GM19239 (cell line): Measurements from ENCODE around the gene GJB5.
"Not testable (repeated sequence)": the region's sequence is repeated elsewhere in the genome, so short reads cannot be mapped to it uniquely, and the experiment has no call there.

Experiments used
- DNase-seq: peaks from one replicate; pipeline ENCODE4 v3.0.0; 2011; ENCODE audit warnings: low spot score; ENCODE audit not compliant: insufficient read length
- FAIRE-seq: peaks from 2 replicates; lab custom pipeline; 2011; peaks lifted over from hg19 to GRCh38; lab: Jason Lieb, UNC

GJB5 gene

DNA sequence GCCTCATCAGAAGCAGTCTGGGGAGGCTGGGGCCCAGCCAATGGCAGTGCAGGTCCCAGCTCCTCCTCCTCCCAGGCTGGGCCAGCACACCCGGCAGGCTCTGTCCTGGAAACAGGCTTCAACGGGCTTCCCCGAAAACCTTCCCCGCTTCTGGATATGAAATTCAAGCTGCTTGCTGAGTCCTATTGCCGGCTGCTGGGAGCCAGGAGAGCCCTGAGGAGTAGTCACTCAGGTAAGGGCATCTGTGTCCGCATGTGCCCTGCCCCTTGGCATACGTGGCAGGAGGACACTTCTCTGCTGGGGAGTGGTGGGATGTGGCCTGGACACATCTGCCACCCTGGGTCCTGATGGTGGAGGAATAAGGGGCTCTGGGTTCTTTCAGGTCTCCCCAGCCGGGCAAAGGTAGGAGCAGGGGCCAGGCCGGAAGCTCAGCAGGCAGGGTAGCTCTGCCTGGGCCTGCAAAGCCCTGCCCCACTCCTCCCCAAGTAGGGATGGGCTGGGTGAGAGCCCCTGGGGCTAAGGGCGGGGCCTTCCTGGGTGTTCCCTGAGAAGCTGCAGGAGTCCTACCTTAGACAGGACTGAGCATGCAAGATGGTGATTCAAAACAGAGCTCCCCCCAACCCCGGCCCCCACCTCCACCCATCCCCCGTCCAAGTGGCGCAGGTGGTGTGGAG, at the start of gene GJB5:
TSS of gene GJB5 (plus strand) at position 84 of the 674 bp plus-strand sequence. CDS start 2,284 bp downstream, outside the sequence.
- FAIRE-seq (no peak), DNase-seq (no peak)

DNA sequence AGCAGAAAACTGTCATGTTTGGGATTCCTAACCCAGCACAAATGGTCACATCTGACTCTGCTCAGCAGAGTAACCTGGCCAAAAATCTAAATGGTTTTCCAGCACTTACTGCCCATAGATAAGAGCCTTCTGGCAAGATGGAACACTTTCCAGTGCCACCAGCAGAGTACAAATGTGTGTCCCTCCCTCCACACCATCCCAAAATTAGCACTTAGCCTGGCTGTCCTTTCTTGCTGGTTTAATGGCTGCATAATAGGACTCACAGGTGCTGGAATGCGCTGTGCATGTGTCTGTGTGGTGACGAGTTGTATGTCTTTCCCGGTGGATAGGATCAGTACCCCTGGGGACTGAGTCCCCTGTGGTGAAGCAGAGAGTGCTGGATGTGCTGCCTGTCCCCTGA, 49.8 kb upstream of the GJB5 start:
- no peak for DNase-seq
- FAIRE-seq = no peak

DNA sequence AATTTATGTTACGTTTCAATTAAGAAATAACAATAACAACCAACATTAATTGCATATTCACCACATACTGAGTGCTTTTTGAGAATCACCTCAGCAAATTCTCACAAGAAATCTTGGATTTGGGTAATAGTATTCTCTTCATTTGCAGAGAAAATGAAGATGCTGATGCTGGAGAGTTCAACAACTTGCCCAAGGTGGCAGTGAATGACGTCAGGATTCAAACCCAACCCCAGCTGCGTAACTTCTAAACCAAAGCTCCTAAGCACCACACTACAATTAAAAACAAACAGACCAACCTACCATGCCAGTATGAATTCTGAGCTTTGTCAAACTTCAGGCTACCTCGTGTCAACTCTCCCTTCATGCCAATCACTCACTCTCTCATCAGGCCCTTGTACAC, 46.7 kb upstream of the GJB5 start:
- FAIRE-seq (no peak), DNase-seq (no peak)

DNA sequence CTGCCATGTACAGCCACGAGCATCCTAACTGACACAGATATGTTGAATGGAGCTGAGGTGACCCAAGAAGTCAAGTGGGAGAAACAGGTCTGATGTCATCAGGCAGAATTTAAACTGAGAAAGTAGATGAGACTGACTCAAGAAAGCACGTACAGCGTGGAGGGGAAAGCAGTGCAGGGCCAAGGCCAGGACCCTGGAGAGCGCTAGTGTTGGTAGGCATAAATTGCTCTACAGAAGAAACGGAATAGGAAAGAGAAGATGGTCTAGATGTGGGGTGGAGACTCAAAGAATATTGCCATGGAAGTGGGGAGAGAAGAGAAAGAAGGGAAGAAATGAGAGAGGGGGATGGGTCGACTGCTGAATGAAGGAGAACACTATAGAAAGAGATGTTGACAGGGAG, 45.3 kb upstream of the GJB5 start:
- no peak for DNase-seq
- FAIRE-seq = no peak

DNA sequence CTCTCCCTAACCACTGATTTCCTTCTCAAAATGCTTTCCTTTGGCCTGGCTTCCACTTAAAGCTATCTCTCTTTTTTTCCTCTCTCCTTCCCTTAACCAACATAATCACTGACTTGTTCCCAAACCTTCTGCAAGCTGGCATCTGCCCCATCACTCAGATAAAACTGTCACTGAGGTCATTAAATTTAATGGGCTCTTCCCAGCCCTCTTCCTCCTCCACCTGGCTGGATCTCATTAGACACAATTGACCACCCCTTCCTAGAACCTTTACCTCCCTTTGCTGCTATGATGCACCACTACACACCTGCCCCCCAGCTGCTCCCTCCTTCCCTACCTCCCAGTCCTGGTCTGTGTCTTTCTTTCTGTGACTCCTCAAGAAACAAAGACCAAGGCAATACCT, 44.0 kb upstream of the GJB5 start:
- DNase-seq = no peak
- no peak for FAIRE-seq

DNA sequence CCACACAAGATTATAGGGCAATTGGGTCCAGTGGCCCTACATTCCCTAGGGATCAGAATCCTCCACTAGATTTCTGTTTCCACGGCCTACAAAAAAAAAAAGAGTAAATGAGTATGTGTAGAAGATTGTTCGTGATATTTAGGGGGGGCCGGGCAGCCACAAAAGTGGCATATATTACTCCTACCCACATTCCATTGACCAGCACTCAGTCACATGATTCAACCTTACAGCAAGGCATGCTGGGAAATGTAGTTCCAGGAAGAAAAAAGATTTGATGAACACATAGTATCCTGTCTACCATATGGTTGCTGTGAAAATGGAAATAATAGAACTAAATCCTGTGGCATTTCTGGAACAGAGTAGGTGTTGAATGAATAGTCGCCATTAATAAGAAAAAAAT, 43.4 kb upstream of the GJB5 start:
- FAIRE-seq (no peak), DNase-seq (no peak)

DNA sequence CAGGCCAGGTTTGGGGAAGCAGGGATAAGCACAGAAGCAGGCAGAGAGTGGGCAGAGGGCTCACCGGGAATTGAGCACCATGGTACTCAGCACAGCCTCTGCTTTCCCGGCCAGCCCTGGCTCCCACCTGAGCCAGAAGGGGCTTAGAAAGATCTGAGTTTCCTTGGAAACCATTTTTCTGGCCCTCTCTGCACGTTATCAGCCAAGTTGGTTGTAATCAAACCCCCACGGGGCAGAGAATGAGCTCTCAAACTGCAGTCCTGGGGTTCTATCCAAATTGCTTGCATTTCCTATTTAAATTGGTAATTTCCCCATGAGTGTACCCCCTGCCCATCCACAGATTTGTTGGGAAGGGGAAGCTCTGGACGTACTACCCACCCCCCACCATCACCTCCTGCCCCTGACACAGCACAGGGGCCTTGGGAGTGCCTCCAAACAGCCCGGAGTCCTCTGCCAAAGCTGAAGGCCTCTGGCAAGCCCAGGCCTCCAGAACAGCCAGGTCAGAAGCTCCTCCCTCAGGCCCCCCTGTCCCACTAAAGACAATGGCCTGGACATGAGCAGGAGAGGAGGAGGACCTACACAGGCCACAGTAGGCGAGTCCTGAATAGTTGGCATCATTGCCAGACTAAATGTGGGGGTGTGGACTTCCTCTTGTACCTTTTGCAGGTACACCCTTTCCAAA, 42.7 kb upstream of the GJB5 start:
- FAIRE-seq = no peak
- DNase-seq = no peak

DNA sequence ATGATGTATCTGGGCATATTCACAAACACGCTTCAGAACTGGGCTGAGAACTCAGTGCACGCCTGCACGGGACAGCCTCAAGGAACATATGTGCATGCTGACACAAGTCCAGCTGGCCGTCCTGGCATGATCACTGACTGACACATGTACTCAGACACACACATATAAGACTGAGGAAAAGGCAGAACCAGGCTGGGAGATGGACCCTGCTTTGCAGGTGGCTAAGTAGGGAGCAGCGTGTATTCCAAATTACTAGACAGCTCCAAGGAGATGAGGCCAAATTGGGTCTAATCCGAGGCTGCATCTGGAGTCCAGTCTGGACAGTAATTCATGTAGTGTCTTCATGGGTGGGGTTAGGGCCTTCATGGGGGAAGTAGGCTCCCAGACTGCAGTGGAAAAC, 41.4 kb upstream of the GJB5 start:
- no peak for DNase-seq
- FAIRE-seq = no peak

DNA sequence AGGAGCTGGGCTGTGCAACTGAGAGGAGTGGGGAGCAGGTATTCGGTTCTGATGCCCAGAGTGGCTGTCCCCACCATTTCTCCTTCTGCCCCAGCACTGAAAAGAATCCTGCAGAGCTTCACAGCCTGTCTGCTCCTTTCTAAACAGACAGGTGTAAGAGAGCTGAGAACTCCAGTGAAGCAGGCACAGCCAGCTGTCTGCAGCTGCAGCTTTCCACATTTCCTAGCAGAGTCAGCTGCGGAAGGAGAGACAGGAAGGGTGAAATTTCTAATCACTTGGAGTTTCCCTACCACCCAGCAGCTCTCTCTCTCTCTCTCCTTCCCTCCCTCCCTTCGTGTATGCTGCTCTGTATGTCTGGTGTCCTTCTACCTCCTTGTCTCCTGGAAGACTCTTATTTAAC, 40.5 kb upstream of the GJB5 start:
- FAIRE-seq = no peak
- DNase-seq = no peak

DNA sequence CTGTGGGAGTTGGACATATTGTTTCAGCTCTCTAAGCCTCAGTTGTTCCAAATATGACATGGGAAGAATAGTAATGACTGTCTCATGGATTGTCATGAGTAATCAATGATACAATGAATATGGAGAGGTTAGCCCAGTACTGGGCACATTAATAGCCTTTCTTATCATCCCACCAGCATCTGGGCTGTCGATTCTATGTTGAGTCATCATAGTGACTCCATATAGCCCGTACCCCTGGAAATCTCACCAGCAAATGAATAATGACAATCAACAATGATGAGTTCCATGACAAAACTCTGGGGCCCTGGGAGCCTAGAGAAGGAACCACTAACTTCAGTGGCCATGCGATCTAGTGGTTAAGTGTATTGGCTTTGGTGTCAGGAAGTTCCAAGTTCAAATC, 39.7 kb upstream of the GJB5 start:
- no peak for FAIRE-seq

DNA sequence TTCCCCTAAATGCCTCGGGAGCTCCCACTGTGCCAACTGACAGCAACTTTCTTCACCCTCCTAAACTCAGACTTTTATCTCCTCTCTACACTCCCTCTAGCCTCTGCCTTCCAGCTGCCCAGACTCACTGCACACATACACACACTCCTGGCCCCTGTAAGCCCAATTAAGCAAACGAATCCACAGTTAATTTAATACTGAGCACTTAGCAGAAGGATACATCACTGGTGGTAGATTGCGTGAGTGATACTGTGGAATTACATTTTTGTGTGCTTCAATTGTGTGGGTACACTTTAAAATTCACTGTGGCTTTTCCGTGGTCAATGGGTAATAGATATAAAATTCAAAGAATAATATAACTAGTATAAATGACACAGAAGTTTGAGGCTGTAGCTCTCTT, 33.6 kb upstream of the GJB5 start:
- FAIRE-seq = no peak
- no peak for DNase-seq

More for the DNA sequence above, 39.7 kb upstream of the GJB5 start:
- no peak for DNase-seq

DNA sequence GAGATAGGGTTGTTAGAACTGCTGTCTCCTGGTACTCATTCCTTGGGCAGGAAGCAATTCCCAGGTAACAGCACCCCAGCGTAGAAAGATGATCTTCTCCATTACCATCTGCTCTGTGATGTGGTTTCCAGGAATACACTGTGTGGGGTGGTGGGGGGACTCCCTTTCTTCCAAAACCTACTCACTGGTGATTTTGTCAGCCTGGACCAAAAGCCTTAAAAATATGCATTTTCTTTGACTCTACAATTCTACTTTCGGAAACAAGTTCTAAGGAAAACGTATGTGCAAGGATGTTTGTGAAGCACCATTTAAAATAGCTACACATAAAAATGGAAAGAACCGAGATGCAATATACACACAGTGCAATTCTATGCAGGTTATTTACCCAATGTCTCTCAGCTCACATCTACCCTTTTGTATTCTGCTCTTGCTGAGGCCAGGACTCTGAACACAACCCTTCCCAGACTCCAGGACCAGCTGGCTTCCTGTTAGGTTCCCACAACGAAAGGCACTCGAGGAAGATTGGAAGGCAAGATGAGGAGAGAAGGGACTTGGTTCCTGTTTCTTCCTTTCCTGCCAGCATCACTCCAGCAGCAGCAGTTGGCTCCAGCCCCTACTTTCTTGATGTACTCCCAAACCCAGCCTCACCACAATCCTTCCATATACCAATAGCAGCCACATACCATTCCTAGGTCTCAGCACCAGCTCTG, 33.0 kb upstream of the GJB5 start:
- no peak for DNase-seq
- FAIRE-seq = no peak

DNA sequence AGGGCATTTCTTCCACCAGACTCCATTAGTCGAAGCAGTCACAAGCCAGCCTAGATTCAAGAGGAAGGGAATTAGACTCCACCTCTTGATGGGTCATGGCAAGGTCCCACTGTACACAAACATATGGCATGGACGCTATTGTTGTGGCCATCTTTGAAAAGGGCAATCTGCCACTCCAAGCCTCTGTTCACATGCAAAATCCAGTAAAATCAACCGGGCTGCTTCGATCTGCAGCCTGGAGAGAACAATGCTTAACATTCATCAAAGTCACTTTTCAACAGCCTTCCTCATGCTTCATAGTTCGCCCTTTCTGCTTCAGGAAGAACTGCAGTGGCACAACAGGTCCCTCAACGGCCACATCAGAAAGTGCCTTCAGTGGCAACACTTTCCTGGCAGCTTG, 28.0 kb upstream of the GJB5 start:
- no peak for FAIRE-seq

DNA sequence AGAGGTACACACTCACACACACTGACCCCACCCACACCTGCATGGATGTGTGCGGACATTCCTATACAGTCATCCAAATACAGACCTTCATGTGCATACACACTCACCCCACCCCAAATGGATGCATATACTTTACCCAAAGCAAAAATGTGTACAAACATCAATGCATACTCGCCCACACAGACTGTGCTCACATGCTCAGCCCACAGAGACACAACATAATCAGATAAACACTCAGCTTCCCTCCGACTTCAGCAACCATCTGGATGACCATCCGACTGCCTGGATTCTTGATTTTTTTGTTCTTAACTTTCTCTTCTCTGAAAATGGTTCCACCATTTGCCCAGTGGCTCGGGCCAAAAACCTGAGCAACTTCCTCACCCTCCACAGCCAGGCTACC, 24.4 kb upstream of the GJB5 start:
- DNase-seq (no peak), FAIRE-seq (no peak)

More for the DNA sequence above, 28.0 kb upstream of the GJB5 start:
- no peak for DNase-seq

DNA sequence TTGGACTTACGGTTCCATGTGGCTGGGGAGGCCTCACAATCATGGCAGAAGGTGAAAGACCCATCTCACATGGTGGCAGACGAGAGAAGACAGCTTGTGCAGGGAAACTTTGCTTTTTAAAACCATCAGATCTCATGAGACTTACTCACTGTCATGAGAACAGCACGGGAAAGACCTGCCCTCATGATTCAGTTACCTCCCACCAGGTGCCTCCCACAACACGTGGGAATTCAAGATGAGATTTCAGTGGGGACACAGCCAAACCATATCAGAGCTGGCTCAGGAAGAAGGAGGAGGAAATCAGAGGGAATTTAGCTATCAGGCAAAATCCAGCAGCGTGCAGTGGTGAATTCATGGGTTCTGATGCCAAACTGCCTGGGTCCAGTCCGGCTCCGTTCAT, 22.0 kb upstream of the GJB5 start:
- not testable (repeated sequence) for DNase-seq, FAIRE-seq

DNA sequence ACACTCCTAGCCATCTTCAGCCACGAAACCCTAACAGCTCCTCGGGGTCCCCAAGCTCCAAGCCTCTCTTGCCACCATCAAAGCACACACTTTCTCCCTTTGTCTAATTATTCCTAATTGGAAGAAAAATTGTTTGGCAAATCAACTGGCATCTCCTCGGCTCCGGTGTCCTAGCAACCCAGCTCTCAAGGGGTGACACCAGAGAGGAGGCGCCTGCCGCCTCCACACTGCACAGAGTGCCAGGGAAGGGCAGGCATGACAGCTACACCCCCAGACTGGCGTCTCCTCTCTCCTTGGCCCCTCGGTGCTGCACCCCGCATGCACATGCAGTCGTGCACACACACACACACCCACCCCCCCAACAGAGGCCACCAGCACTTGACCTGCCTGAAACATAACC, 18.2 kb upstream of the GJB5 start:
- no peak for DNase-seq
- no peak for FAIRE-seq

DNA sequence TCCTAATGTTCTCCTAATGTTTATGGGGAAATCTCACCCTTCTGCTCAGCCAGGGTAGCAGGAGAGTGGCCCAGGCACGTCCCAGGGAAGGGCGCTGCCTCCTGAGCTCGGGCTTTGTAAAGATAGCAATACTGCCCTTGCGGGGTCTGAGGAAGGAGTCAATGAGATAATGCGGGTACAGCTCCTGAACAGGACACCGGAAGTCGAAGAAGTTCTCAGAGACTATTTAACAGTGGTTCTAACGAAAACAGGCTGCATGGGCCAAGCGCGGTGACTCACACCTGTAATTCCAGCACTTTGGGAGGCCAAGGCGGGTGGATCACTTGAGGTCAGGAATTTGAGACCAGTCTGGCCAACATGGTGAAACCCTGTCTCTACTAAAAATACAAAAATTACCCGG, 17.6 kb upstream of the GJB5 start:
- FAIRE-seq = not testable (repeated sequence)

DNA sequence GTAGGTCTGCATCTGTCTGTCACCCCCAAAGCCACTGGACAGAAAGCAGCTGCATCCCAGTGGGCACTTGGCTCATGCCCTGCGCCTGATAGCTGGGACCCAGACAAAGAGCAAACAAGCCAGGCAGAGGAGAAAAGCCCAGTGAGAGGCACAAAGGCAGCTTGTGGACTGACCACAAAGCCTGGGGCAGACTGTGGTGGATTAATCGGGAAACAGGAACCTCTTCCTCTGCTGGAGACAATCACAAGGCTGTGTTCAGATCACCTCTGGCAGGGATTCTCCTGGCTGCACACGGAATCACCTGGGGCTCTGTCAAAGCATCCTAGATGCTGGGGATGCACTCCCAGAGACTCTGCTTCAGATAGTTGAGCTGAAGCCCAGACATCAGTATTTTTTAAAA, 15.2 kb upstream of the GJB5 start:
- DNase-seq (no peak), FAIRE-seq (no peak)

More for the DNA sequence above, 17.6 kb upstream of the GJB5 start:
- DNase-seq = not testable (repeated sequence)

DNA sequence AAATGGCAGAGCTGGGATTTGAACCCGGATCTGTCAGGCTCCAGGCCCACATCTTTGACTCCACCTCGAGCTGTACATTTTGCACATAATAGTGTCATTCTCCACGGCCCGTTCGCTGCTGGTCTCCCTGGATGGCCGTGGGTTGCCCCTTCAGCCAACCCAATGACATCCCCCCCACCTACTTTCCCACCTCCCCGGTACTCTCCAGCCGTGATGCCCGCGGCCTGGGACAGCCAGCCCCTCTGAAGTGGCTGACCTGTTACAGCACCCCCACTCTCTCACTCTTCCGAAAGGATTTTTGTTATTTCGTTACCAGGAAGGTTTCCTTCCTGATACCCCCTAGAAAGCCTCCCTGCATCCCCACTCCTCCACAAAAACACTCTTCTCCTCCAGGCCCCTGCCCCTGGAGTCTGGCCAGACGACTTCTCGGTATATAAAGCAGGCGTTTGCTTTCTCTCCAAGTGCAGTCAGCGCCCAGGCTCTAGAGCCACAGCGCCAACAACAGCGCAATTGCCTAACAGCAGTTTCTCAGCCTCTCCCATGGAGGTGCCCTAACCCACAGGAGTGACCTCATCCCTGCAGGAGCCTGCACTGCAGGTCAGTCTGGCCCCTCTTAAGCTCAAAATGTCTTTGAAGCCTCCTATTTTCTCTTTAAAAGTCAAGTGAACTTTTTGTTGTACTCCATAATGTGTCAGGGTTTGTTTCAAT, 14.5 kb upstream of the GJB5 start:
- FAIRE-seq (no peak), DNase-seq (no peak)

DNA sequence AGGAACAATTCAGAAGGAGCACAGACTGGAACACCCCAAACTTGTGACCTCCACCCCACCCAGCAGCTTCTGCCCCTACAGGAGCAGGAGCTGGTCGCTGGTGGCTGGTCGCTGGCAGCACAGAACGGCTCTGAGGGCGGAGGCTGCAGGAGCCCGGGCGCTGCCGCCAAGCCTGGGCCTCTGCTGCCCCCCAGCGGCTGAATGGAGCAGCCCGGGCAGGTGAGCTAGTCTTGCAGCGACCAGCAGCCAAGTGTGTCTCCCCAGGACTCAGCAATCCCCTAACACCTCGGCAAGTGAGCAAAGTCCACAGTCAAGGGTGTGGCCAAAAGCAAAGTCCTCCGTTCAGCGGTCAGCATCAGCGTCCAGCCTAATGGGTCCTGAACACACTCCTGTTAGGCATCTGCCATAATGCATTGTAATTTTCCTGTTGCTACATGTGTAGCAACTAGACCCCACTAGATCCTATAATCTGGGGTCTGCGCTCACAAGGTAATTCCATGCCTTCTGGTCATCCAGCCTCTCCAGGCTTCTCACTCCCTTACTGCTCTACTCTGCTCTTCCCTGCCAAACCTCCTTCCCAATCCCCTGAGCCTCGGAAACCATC, 12.1 kb upstream of the GJB5 start:
- FAIRE-seq (peak; percentile 77), DNase-seq (peak; percentile 92)
